IgD-negative memory B cell (primary cell): ENCODE results near the gene ETNK1. TPM values are rescaled to one million over a fixed set of nuclear protein-coding genes. Genes with fewer than 3 reads are reported as not detected.

ENCODE experiments used
- H3K27ac Mint-ChIP-seq, 3 donors: one replicate each; pipeline ENCODE4 v1.8.0; 2020 to 2022; ENCODE audit warnings: mild to moderate bottlenecking in 3 of 3, mixed read lengths in 3 of 3, moderate library complexity in 1 of 3
- H3K27me3 Mint-ChIP-seq: one replicate; pipeline ENCODE4 v1.8.0; 2021; ENCODE audit warnings: mixed read lengths
- H3K36me3 Mint-ChIP-seq: one replicate; pipeline ENCODE4 v1.8.0; 2020; ENCODE audit warnings: mild to moderate bottlenecking, mixed read lengths
- H3K4me1 Mint-ChIP-seq, 3 donors: one replicate each; pipeline ENCODE4 v1.8.0; 2020 to 2022; ENCODE audit warnings: mixed read lengths in 3 of 3, mild to moderate bottlenecking in 1 of 3
- H3K4me3 Mint-ChIP-seq, 4 donors: one replicate each; pipeline ENCODE4 v1.8.0; 2020 to 2022; ENCODE audit warnings: mild to moderate bottlenecking in 4 of 4, mixed read lengths in 4 of 4, moderate library complexity in 3 of 4
- H3K9me3 Mint-ChIP-seq, 3 donors: one replicate each; pipeline ENCODE4 v1.8.0; 2020 to 2021; ENCODE audit warnings: mixed read lengths in 3 of 3, mild to moderate bottlenecking in 1 of 3
- polyA plus RNA-seq: library from polyadenylated mRNA; unstranded; fragments of 300-500 nt; fragmentation: Illumina TruSeq; gene quantifications from one replicate; pipeline ENCODE4 v1.2.3, GENCODE V29; 2021

ETNK1 gene
- polyA plus RNA-seq, 1 donor from 2014 or later = 17.0 TPM

GRCh38 chr12:22656831-22657230 is 31.9 kb downstream of the ETNK1 start:
- Mint-ChIP-seq H3K4me1 (peaks cover 21 to 32% (median 23%) of the 10 kb centered on the region in 3 donors), H3K27ac (no peak overlapping the region), H3K4me3 (no peak overlapping the region), H3K36me3 (peaks cover 14% of the 10 kb centered on the region), H3K9me3 (no peaks in the 10 kb centered on the region), H3K27me3 (no peaks in the 10 kb centered on the region)

- Mint-ChIP-seq H3K4me3 (no peak overlapping the region), H3K27ac (no peak overlapping the region), H3K36me3 (peaks cover 12% of the 10 kb centered on the region), H3K4me1 (peaks cover 14 to 25% (median 17%) of the 10 kb centered on the region in 3 donors), H3K27me3 (no peaks in the 10 kb centered on the region), H3K9me3 (no peaks in the 10 kb centered on the region)
Observed at GRCh38 chr12:22657538-22657937, 32.6 kb downstream of the ETNK1 start.

- Mint-ChIP-seq H3K4me1 (peaks cover 7 to 18% (median 10%) of the 10 kb centered on the region in 3 donors), H3K36me3 (peaks cover 5% of the 10 kb centered on the region), H3K9me3 (no peaks in the 10 kb centered on the region), H3K27me3 (no peaks in the 10 kb centered on the region), H3K4me3 (no peak overlapping the region), H3K27ac (no peak overlapping the region)
Observed at GRCh38 chr12:22658214-22658613, 33.2 kb downstream of the ETNK1 start.

GRCh38 chr12:22662356-22662755 is 37.4 kb downstream of the ETNK1 start:
- Mint-ChIP-seq H3K27me3 (no peaks in the 10 kb centered on the region), H3K9me3 (no peaks in the 10 kb centered on the region), H3K4me1 (peaks cover 0 to 6% (median 5%) of the 10 kb centered on the region in 3 donors), H3K4me3 (no peak overlapping the region), H3K36me3 (peaks cover 11% of the 10 kb centered on the region), H3K27ac (no peak overlapping the region)

GRCh38 chr12:22665476-22665875 is 40.5 kb downstream of the ETNK1 start:
- H3K4me1 Mint-ChIP-seq = peaks cover 0 to 5% (median 0%) of the 10 kb centered on the region in 3 donors
- H3K9me3 Mint-ChIP-seq = no peaks in the 10 kb centered on the region
- H3K27me3 Mint-ChIP-seq = no peaks in the 10 kb centered on the region
- peaks cover 7% of the 10 kb centered on the region for H3K36me3 Mint-ChIP-seq
- H3K27ac Mint-ChIP-seq = no peak overlapping the region
- H3K4me3 Mint-ChIP-seq = no peak overlapping the region

- no peaks in the 10 kb centered on the region for H3K27me3 Mint-ChIP-seq
- H3K36me3 Mint-ChIP-seq = peaks cover 5% of the 10 kb centered on the region
- no peak overlapping the region for H3K4me3 Mint-ChIP-seq
- H3K27ac Mint-ChIP-seq = no peak overlapping the region
- peaks cover 0 to 5% (median 0%) of the 10 kb centered on the region in 3 donors for H3K4me1 Mint-ChIP-seq
- H3K9me3 Mint-ChIP-seq = no peaks in the 10 kb centered on the region
Observed at GRCh38 chr12:22667122-22667521, 42.2 kb downstream of the ETNK1 start.

GRCh38 chr12:22668441-22668840 is 43.5 kb downstream of the ETNK1 start:
- Mint-ChIP-seq H3K36me3 (peaks cover 5% of the 10 kb centered on the region), H3K27ac (no peak overlapping the region)

GRCh38 chr12:22670762-22671161 is 45.8 kb downstream of the ETNK1 start:
- H3K4me1 Mint-ChIP-seq = peaks cover 0 to 2% (median 0%) of the 10 kb centered on the region in 3 donors
- no peaks in the 10 kb centered on the region for H3K27me3 Mint-ChIP-seq
- no peak overlapping the region for H3K4me3 Mint-ChIP-seq
- H3K9me3 Mint-ChIP-seq = no peaks in the 10 kb centered on the region
- no peak overlapping the region for H3K27ac Mint-ChIP-seq
- H3K36me3 Mint-ChIP-seq = peaks cover 6% of the 10 kb centered on the region

More at GRCh38 chr12:22668441-22668840, 43.5 kb downstream of the ETNK1 start:
- H3K27me3 Mint-ChIP-seq = no peaks in the 10 kb centered on the region
- H3K4me3 Mint-ChIP-seq = no peak overlapping the region
- H3K4me1 Mint-ChIP-seq = peaks cover 0 to 5% (median 0%) of the 10 kb centered on the region in 3 donors
- H3K9me3 Mint-ChIP-seq = no peaks in the 10 kb centered on the region

GRCh38 chr12:22672951-22673350 is 48.0 kb downstream of the ETNK1 start:
- peaks cover 0 to 5% (median 0%) of the 10 kb centered on the region in 3 donors for H3K9me3 Mint-ChIP-seq
- H3K27ac Mint-ChIP-seq = no peak overlapping the region
- no peaks in the 10 kb centered on the region for H3K27me3 Mint-ChIP-seq
- no peak overlapping the region for H3K4me3 Mint-ChIP-seq
- H3K4me1 Mint-ChIP-seq = no peaks in the 10 kb centered on the region
- H3K36me3 Mint-ChIP-seq = peaks cover 8% of the 10 kb centered on the region

- peaks cover 0 to 5% (median 0%) of the 10 kb centered on the region in 3 donors for H3K9me3 Mint-ChIP-seq
- H3K27ac Mint-ChIP-seq = peak overlapping the region in 2 of 3 donors; percentile 54 to 90
- peaks cover 13% of the 10 kb centered on the region for H3K36me3 Mint-ChIP-seq
Observed at GRCh38 chr12:22677781-22678574, 53.0 kb downstream of the ETNK1 start.

GRCh38 chr12:22682663-22683062 is 57.7 kb downstream of the ETNK1 start:
- H3K4me1 Mint-ChIP-seq = peaks cover 17 to 43% (median 25%) of the 10 kb centered on the region in 3 donors
- peaks cover 5% of the 10 kb centered on the region for H3K36me3 Mint-ChIP-seq
- no peaks in the 10 kb centered on the region for H3K9me3 Mint-ChIP-seq
- no peaks in the 10 kb centered on the region for H3K27me3 Mint-ChIP-seq
- H3K27ac Mint-ChIP-seq = no peak overlapping the region
- H3K4me3 Mint-ChIP-seq = no peak overlapping the region

More at GRCh38 chr12:22677781-22678574, 53.0 kb downstream of the ETNK1 start:
- peaks cover 5 to 15% (median 8%) of the 10 kb centered on the region in 3 donors for H3K4me1 Mint-ChIP-seq
- H3K27me3 Mint-ChIP-seq = no peaks in the 10 kb centered on the region
- no peak overlapping the region for H3K4me3 Mint-ChIP-seq

GRCh38 chr12:22683131-22683530 is 58.2 kb downstream of the ETNK1 start:
- no peak overlapping the region for H3K4me3 Mint-ChIP-seq
- peaks cover 19 to 45% (median 27%) of the 10 kb centered on the region in 3 donors for H3K4me1 Mint-ChIP-seq
- no peaks in the 10 kb centered on the region for H3K27me3 Mint-ChIP-seq
- no peak overlapping the region for H3K27ac Mint-ChIP-seq
- H3K36me3 Mint-ChIP-seq = peaks cover 5% of the 10 kb centered on the region
- no peaks in the 10 kb centered on the region for H3K9me3 Mint-ChIP-seq

GRCh38 chr12:22684140-22685118 is 59.5 kb downstream of the ETNK1 start:
- Mint-ChIP-seq H3K27ac (no peak overlapping the region), H3K4me1 (peaks cover 16 to 39% (median 27%) of the 10 kb centered on the region in 3 donors), H3K9me3 (no peaks in the 10 kb centered on the region), H3K27me3 (no peaks in the 10 kb centered on the region), H3K36me3 (peaks cover 3% of the 10 kb centered on the region), H3K4me3 (no peak overlapping the region)

GRCh38 chr12:22686193-22686592 is 61.2 kb downstream of the ETNK1 start:
- peak overlapping the region in 1 of 3 donors; percentile 4 for H3K27ac Mint-ChIP-seq

More at GRCh38 chr12:22686193-22686592, 61.2 kb downstream of the ETNK1 start:
- H3K4me3 Mint-ChIP-seq = no peak overlapping the region
- H3K36me3 Mint-ChIP-seq = peaks cover 2% of the 10 kb centered on the region
- no peaks in the 10 kb centered on the region for H3K27me3 Mint-ChIP-seq
- H3K9me3 Mint-ChIP-seq = no peaks in the 10 kb centered on the region
- H3K4me1 Mint-ChIP-seq = peaks cover 16 to 31% (median 24%) of the 10 kb centered on the region in 3 donors
